Smooth muscle cell (in vitro differentiated cells): Measurements from ENCODE around the gene CCL5. TPM values are rescaled to one million over a fixed set of nuclear protein-coding genes. Genes with fewer than 3 reads are reported as not detected.

Source experiments
- DNase-seq: peaks from one replicate; lab custom pipeline; 2025; ENCODE audit not compliant: unreplicated experiment; lab: John Stamatoyannopoulos, UW
- H2AFZ ChIP-seq: fragments of 200-600 bp; sonication (generic); 2 replicates; pipeline ENCODE4 v1.6.0; 2016; ENCODE audit warnings: antibody characterized with exemption, low read depth, mild to moderate bottlenecking
- H3F3A ChIP-seq: fragments of 200-600 bp; sonication (generic); 2 replicates; pipeline ENCODE4 v1.6.0; 2017; ENCODE audit warnings: antibody characterized with exemption, low read depth
- H3K27ac ChIP-seq: fragments of 200-600 bp; sonication (generic); 2 replicates; pipeline ENCODE4 v1.5.1; 2016; ENCODE audit warnings: low read depth, mild to moderate bottlenecking
- H3K27me3 ChIP-seq: fragments of 200-600 bp; sonication (generic); 2 replicates; pipeline ENCODE4 v1.6.1; 2016; ENCODE audit warnings: low read depth, mild to moderate bottlenecking
- H3K36me3 ChIP-seq: fragments of 200-600 bp; sonication (generic); 2 replicates; pipeline ENCODE4 v1.5.1; 2016; ENCODE audit warnings: low read depth
- H3K4me1 ChIP-seq: fragments of 200-600 bp; sonication (generic); 2 replicates; pipeline ENCODE4 v1.5.1; 2016; ENCODE audit warnings: low read depth
- H3K4me2 ChIP-seq: fragments of 200-600 bp; sonication (generic); 2 replicates; pipeline ENCODE4 v1.6.0; 2016; ENCODE audit warnings: mild to moderate bottlenecking
- H3K4me3 ChIP-seq: fragments of 200-600 bp; sonication (generic); 2 replicates; pipeline ENCODE4 v1.5.1; 2016; ENCODE audit warnings: mild to moderate bottlenecking
- H3K79me2 ChIP-seq: fragments of 200-600 bp; sonication (generic); 2 replicates; pipeline ENCODE4 v1.6.0; 2016; ENCODE audit warnings: low read depth, mild to moderate bottlenecking
- H3K9ac ChIP-seq: fragments of 200-600 bp; sonication (generic); 2 replicates; pipeline ENCODE4 v1.6.0; 2016; ENCODE audit warnings: low read depth
- H3K9me3 ChIP-seq: fragments of 200-600 bp; sonication (generic); replicated peaks from 2 replicates; pipeline ENCODE4 v1.5.1; 2016; ENCODE audit warnings: low read depth
- H4K20me1 ChIP-seq: fragments of 200-600 bp; sonication (generic); 2 replicates; pipeline ENCODE4 v1.6.0; 2016; ENCODE audit warnings: low read depth
- CTCF ChIP-seq: fragments of 200-600 bp; sonication (generic); IDR thresholded peaks from 2 replicates; pipeline ENCODE4 v1.5.1; 2017; ENCODE audit warnings: borderline replicate concordance, mild to moderate bottlenecking, antibody characterized with exemption; ENCODE audit not compliant: insufficient read depth, poor library complexity, severe bottlenecking
- WGBS: methylation state at CpG from one replicate; pipeline ENCODE4 v1.1.7; 2016; ENCODE audit warnings: low lambda C conversion rate; 5-methylcytosine and 5-hydroxymethylcytosine counted together
- polyA plus RNA-seq: library from polyadenylated mRNA; unstranded; fragments of >200 nt; fragmentation: Nextera tagmentation; extraction: Ambion mirVana; gene quantifications from 2 replicates; pipeline ENCODE4 v1.2.1, GENCODE V29; 2016
- total RNA-seq: library from RNA; depleted of rRNA; stranded (reverse); fragments of >200 nt; gene quantifications from 2 replicates; pipeline ENCODE4 v1.2.3, GENCODE V29; 2014

CCL5 gene
- total and polyA plus RNA-seq, 2 experiments from 2014 or later, result 0.09 TPM; not detected in 1

- Histone ChIP-seq H3F3A (no peaks in the 10 kb centered on the region), H3K27ac (no peak overlapping the region), H3K27me3 (no peaks in the 10 kb centered on the region), H3K9me3 (no peaks in the 10 kb centered on the region), H3K36me3 (no peaks in the 10 kb centered on the region), H2AFZ (no peak overlapping the region), H3K79me2 (no peaks in the 10 kb centered on the region), H3K9ac (no peak overlapping the region), H3K4me3 (no peak overlapping the region), H4K20me1 (no peaks in the 10 kb centered on the region), H3K4me2 (no peak overlapping the region), H3K4me1 (no peaks in the 10 kb centered on the region)
- 86% methylated on average over 3 of the region's 3 CpGs for WGBS
- TF ChIP-seq CTCF, result no peak
- no peak for DNase-seq
These were observed 12.6 kb downstream of the CCL5 start for GRCh38 chr17:35867574-35867973.

GRCh38 chr17:35866341-35866950 lies 13.7 kb downstream of the CCL5 start:
- H3K36me3 ChIP-seq, result no peaks in the 10 kb centered on the region
- H3K9ac ChIP-seq, result no peak overlapping the region
- no peak overlapping the region for H3K27ac ChIP-seq
- no peak overlapping the region for H3K4me3 ChIP-seq
- 91% methylated on average over 1 of the region's 1 CpG for WGBS
- H2AFZ ChIP-seq, result no peak overlapping the region
- no peaks in the 10 kb centered on the region for H3K27me3 ChIP-seq
- no peak for TF ChIP-seq CTCF
- peak overlapping the region; percentile 17 for H3K4me2 ChIP-seq
- no peaks in the 10 kb centered on the region for H4K20me1 ChIP-seq
- H3K79me2 ChIP-seq, result no peaks in the 10 kb centered on the region
- no peaks in the 10 kb centered on the region for H3K9me3 ChIP-seq
- no peaks in the 10 kb centered on the region for H3F3A ChIP-seq
- no peaks in the 10 kb centered on the region for H3K4me1 ChIP-seq
- no peak for DNase-seq

- DNase-seq, result no peak
- no peaks in the 10 kb centered on the region for H3K36me3 ChIP-seq
- no peak overlapping the region for H3K4me2 ChIP-seq
- no peaks in the 10 kb centered on the region for H3K27me3 ChIP-seq
- no peaks in the 10 kb centered on the region for H4K20me1 ChIP-seq
- H3K4me3 ChIP-seq, result no peak overlapping the region
- H3F3A ChIP-seq, result no peaks in the 10 kb centered on the region
- no peaks in the 10 kb centered on the region for H3K79me2 ChIP-seq
- H2AFZ ChIP-seq, result no peak overlapping the region
- no peak overlapping the region for H3K9ac ChIP-seq
- WGBS, result 67% methylated on average over 3 of the region's 3 CpGs
- H3K9me3 ChIP-seq, result no peaks in the 10 kb centered on the region
- no peaks in the 10 kb centered on the region for H3K4me1 ChIP-seq
- H3K27ac ChIP-seq, result no peak overlapping the region
- TF ChIP-seq CTCF, result no peak
These were observed 14.5 kb downstream of the CCL5 start for GRCh38 chr17:35865412-35866340.
